Erythroblast (primary cell): ENCODE results near the gene RALB.

Experiments
- GATA1 ChIP-seq: IDR thresholded peaks from 2 replicates; pipeline ENCODE4 v1.6.1; 2011; ENCODE audit warnings: low read depth, mild to moderate bottlenecking, control low read depth, low read length, moderate library complexity
- POLR2A ChIP-seq: IDR thresholded peaks from 2 replicates; pipeline ENCODE4 v1.6.1; 2011; ENCODE audit warnings: mild to moderate bottlenecking, low read length

GRCh38 chr2:120230515-120231471 is 21.9 kb upstream of the RALB start:
- TF ChIP-seq POLR2A (no peak), GATA1 (no peak)
